Sigmoid colon (tissue), 4 donors: ENCODE results near the gene RRBP1.

Source experiments
- CTCF ChIP-seq, 4 experiments: fragments of 450-650 bp in 3 of 4; fragments of 200-600 bp in 1 of 4; IDR thresholded peaks; one replicate each; pipeline ENCODE4 v1.5.1; 2016 to 2019; ENCODE audit warnings: antibody characterized with exemption in 4 of 4, mild to moderate bottlenecking in 3 of 4, moderate library complexity in 2 of 4
- EP300 ChIP-seq, 4 donors: sonication (generic); formaldehyde crosslinking; IDR thresholded peaks; one replicate each; pipeline ENCODE4 v1.6.1; 2017; ENCODE audit warnings: antibody characterized with exemption in 4 of 4
- POLR2AphosphoS5 ChIP-seq, 4 donors: sonication (generic); formaldehyde crosslinking; IDR thresholded peaks; one replicate each; pipeline ENCODE4 v1.6.1; 2017; ENCODE audit warnings: antibody characterized with exemption in 4 of 4

DNA sequence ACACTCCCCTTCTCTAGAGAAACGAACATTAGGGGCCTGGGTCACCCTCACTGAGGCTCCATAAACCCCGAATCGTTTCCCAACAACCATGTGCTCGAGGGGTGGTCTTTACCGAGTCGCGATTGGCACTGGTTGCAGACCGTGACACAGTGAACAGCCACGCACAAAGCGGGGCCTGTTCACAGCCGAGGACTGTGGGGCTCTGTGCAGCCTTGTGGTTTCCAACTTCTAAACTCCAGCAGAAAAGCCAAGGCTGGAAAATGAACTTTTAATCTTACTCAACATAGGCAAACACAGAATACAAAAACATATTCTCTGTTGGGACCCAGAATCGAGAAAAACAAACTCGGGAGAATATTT, 19.0 kb downstream of the RRBP1 start:
- TF ChIP-seq EP300 (IDR thresholded peaks at IDR 0.05) (no peak), POLR2AphosphoS5 (IDR thresholded peaks at IDR 0.05) (no peak), CTCF (IDR thresholded peaks at IDR 0.05) (no peak)
